Mucosa of stomach (tissue), 1 donor: ENCODE data around the gene MYOZ1.
A peak's percentile ranks its signal among the peaks of the same experiment; 100 is the strongest.
"Not testable (repeated sequence)": the region's sequence is repeated elsewhere in the genome, so short reads cannot be mapped to it uniquely, and the experiment has no call there.

ENCODE experiments used
- H3K27me3 ChIP-seq: one replicate; pipeline ENCODE4 v1.7.0; 2013; ENCODE audit warnings: mild to moderate bottlenecking, low read length; ENCODE audit not compliant: control insufficient read depth, insufficient read depth
- H3K36me3 ChIP-seq: one replicate; pipeline ENCODE4 v1.7.0; 2013; ENCODE audit warnings: low read length; ENCODE audit not compliant: control insufficient read depth, insufficient read depth
- H3K4me1 ChIP-seq: one replicate; pipeline ENCODE4 v1.7.0; 2013; ENCODE audit warnings: mild to moderate bottlenecking, low read length; ENCODE audit not compliant: control insufficient read depth, insufficient read depth
- H3K4me3 ChIP-seq: one replicate; pipeline ENCODE4 v1.7.0; 2013; ENCODE audit warnings: low read length
- H3K9ac ChIP-seq: one replicate; pipeline ENCODE4 v1.7.0; 2013; ENCODE audit warnings: mild to moderate bottlenecking, low read length, moderate library complexity
- H3K9me3 ChIP-seq: one replicate; pipeline ENCODE4 v1.7.0; 2013; ENCODE audit warnings: mild to moderate bottlenecking, low read length, moderate library complexity; ENCODE audit not compliant: control insufficient read depth
- donor health status: Pancreatic carcinoma.

The MYOZ1 gene, protein sequence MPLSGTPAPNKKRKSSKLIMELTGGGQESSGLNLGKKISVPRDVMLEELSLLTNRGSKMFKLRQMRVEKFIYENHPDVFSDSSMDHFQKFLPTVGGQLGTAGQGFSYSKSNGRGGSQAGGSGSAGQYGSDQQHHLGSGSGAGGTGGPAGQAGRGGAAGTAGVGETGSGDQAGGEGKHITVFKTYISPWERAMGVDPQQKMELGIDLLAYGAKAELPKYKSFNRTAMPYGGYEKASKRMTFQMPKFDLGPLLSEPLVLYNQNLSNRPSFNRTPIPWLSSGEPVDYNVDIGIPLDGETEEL

DNA sequence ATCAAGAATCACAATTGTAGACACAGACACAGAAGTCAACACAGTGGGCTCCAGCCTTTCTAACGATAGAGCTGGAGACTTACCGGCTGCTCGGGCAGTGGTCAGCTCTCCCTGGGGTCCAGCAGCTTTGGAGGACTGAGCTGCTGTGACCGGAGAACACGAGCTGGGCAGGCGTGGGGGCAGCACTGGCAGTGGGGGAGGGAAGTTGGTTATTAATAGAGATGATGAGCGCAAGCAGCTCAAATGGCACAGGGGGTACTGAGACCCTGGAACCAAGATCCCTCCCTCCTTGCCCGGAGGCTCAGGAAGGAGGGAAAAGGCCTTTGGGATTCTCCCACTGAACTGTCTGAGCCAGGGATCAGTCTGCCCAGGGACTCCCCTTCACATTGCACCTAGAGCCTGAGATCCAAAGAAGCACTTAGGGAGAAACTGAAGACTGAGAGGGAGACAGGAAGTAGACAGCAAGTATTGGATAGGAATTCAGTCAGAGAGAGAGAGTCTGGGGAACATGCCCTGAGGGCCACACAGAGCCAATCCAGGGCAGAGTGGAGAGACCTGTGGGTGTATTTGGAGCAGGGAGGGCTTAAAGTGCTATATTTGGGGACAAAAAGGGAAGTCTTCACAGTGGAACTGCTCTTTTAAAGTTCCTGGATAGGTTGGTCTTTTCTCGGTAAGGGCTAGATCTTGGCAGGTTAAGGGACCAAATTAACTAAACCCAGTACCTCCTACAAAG lies at the start of gene MYOZ1:
Gene MYOZ1, minus strand, starts transcription at position 147 of the 733 bp plus-strand sequence. CDS start 1,457 bp downstream, outside the sequence.
- no peak within 1 kb of the TSS for H3K4me3 ChIP-seq
- H3K4me1 ChIP-seq: peaks cover 19% of the 10 kb centered on the region
- no peaks in the 10 kb centered on the region for H3K9me3 ChIP-seq
- no peaks in the 10 kb centered on the region for H3K27me3 ChIP-seq
- H3K36me3 ChIP-seq: no peaks in the 10 kb centered on the region
- peak within 1 kb of the TSS; percentile 11 for H3K9ac ChIP-seq

DNA sequence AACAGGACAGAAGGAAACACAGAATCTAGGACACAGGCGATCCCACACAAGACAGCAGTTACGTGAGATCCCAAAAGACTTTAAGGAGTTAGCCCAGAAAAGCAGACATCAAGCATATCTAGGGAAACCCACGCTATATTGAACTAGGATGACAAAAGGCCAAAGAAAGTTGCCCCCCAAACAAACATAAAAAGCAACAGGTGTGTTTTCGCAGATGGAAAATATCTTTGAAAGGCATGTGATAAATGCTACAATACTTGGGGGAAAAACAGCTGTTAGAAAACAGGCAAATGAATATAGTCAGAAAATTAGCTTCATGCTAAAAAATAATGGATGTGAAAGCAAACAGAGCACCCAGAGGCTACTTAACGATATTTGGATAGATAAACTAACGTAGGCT lies 49.5 kb upstream of the MYOZ1 start:
- H3K27me3 ChIP-seq, H3K9me3 ChIP-seq, H3K36me3 ChIP-seq, H3K4me1 ChIP-seq, H3K9ac ChIP-seq, H3K4me3 ChIP-seq: not testable (repeated sequence)

DNA sequence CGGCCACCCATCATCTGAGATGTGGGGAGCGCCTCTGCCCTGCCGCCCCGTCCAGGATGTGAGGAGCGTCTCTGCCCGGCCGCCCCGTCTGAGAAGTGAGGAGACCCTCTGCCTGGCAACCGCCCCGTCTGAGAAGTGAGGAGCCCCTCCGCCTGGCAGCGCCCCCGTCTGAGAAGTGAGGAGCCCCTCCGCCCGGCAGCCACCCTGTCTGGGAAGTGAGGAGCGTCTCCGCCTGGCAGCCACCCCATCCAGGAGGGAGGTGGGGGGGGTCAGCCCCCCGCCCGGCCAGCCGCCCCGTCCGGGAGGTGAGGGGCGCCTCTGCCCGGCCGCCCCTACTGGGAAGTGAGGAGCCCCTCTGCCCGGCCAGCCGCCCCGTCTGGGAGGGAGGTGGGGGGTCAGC lies 48.3 kb upstream of the MYOZ1 start:
- H3K4me1 ChIP-seq, H3K27me3 ChIP-seq, H3K9me3 ChIP-seq, H3K36me3 ChIP-seq, H3K4me3 ChIP-seq, H3K9ac ChIP-seq: not testable (repeated sequence)

DNA sequence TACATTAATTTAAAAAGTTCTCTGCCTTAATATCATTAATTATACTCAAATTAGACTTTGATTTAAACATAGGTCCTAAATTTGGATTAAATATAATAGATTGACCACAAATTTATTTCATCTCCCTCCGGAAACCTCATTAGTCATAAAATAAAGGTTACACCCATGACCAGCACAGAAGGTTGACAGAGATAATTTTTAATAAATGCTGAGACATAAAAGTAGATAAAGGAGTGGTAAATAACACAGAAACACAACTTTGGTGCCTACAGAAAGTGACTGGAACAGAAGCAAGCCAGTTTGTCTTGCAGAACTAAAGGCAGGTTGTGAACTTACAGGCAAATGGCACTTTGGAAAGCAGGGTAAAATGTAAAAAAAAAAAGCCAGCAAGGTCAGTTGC lies 46.4 kb upstream of the MYOZ1 start:
- not testable (repeated sequence) for H3K9me3 ChIP-seq, H3K4me1 ChIP-seq, H3K9ac ChIP-seq

DNA sequence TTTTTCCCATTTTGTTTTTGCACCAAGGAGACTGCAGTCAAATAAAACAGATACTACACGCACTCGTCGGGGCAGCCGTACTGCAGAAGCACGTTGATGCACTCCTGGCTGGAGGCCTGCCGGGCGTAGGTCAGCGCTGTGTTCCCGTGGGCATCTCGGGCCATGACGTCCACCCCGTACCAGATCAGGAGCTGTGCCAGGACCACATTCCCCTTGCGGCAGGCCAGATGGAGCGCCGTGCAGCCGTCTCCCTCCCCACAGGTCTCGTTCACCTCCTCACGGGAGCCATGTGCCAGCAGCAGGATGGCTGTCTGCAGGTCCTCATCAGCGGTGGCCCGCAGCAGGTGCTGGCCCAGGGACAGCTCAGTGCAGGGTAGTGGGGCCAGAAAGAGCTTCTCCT lies 33.3 kb upstream of the MYOZ1 start:
- H3K36me3 ChIP-seq, H3K9me3 ChIP-seq, H3K4me1 ChIP-seq, H3K27me3 ChIP-seq, H3K9ac ChIP-seq, H3K4me3 ChIP-seq: not testable (repeated sequence)

More for the DNA sequence above, 46.4 kb upstream of the MYOZ1 start:
- H3K27me3 ChIP-seq, H3K36me3 ChIP-seq, H3K4me3 ChIP-seq: not testable (repeated sequence)

DNA sequence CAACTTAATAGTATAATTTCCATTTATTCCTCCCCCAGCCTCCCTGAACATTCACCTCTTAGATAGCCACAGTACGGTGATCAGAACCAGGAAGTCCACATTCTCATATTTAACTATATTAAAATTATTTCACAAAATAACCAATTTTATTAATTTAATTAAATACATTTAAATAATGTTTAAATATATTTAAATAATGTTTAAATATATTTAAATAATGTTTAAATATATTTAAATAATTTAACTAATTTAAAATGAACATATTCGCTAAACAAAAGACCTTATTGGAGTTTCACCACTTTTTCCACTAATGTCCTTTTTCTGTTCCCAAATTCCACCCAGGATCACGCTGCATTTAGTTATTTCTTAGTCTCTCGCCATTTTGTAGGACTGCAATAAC lies 27.1 kb upstream of the MYOZ1 start:
- H3K9me3 ChIP-seq, H3K36me3 ChIP-seq, H3K9ac ChIP-seq, H3K4me3 ChIP-seq, H3K4me1 ChIP-seq, H3K27me3 ChIP-seq: not testable (repeated sequence)

DNA sequence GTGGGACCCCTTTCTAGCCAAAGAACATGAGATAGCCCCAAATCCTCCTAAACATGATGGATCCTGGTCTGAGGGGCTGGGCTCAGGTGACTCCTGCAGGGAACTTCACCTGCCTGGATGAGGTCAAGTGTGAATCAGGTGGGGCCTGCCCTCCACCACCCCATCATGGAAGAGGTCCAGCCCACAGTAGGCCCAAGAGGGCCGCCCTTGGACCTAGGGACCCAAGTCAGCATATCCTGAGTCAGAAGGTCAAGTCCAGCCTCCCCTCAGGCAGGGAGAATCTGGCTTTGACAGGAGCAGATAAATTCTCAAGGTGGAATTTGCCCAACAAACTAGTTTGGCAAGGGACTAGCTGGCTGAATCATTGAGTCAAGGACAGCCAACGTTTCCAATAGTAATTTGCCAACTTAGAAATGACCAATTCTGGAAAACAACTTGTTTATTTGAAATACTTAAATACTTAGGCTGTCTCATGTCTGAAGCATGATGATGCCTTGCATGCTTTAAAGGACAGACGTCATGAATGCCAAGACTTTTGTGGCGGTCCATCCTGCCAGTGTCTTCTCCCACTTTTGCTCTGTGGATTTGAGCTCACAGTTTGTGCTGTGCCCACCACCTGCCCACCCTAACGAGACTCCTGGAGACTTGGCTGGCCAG lies 25.0 kb upstream of the MYOZ1 start:
- not testable (repeated sequence) for H3K4me3 ChIP-seq, H3K4me1 ChIP-seq, H3K9ac ChIP-seq, H3K36me3 ChIP-seq, H3K27me3 ChIP-seq, H3K9me3 ChIP-seq

DNA sequence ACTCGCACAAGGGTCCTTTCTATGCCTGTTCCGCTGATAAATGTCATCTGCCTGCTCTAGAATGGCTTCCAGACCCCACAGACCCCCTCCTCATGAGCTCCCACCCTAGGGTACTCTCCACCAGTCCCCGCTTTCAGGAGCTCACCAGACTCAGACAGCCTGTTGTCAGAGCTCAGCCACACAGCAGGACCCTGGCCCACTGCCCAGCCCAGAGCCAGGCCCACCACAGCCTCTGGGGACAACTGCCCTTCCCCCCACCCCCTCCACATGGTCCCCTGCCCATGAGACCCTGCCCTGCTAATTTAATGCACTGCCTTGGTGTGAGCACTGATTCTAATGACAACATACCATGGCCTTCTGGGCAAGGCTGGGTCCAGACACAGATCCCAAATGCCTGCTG lies 24.3 kb upstream of the MYOZ1 start:
- H3K9ac ChIP-seq, H3K27me3 ChIP-seq, H3K36me3 ChIP-seq, H3K9me3 ChIP-seq, H3K4me3 ChIP-seq, H3K4me1 ChIP-seq: not testable (repeated sequence)

DNA sequence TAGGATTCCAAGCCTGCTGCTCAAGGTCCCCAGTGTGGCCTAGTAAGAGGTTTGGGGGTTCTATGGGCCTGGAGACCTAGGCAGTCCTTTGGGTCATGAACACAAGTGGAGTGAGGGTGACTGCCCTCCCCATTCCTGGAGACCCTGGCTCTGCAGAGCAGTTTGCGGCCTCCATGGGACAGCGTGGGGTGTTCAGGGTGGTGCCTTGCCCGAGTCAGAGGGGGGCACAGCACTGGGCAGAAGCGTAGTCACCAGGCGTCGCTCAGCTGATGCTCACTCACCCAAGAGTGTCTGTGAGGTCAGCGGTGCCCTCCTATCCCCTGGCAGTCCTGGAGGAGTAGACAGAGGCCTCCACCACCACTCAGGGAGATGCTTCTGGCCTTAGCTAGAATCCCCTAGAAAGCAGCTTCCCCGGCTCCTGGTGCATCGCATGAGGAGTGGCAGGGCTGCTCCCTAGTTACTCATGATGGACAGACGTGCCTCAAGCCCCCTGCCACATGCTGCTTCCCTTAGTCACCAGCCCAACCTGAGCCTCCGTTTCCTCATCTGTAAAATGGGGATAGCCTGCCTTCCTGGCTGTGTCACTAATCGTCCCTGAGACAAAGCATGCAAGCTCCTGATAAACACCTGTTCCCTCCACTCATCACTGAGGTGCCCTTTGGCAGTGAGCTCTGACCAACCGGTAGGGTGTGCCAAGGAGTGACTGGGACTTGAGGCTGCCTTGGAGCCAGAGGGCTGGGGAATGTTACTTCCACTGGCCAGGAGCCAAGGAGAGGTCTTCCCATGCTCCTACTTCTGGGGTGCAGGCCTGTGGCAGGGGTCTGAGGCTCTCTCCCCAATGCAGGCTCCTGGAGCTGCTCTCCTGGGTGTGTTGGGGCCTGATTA lies 23.1 kb upstream of the MYOZ1 start:
- not testable (repeated sequence) for H3K4me3 ChIP-seq, H3K9me3 ChIP-seq, H3K27me3 ChIP-seq, H3K36me3 ChIP-seq, H3K9ac ChIP-seq, H3K4me1 ChIP-seq

DNA sequence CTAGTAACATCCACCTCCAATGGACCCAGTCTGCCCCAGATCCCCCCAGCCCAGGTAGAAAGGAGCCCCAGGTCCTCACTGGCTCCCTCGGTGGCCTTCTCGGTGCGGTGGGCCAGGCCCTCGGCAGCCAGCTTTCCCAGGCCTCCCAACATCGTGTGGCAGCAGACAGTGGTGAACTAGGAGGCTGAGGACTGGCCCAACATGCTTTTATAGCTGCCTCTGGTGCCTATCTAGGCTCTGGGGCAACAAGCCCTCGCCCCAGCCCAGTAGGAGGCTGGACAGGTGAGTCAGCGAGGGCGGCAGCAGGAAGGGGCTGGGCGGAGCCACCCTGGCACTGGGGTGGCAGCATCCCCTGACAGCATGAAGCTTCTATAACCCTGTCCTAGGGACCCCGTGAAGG lies 22.3 kb upstream of the MYOZ1 start:
- not testable (repeated sequence) for H3K4me1 ChIP-seq, H3K9ac ChIP-seq, H3K4me3 ChIP-seq, H3K36me3 ChIP-seq, H3K27me3 ChIP-seq, H3K9me3 ChIP-seq

DNA sequence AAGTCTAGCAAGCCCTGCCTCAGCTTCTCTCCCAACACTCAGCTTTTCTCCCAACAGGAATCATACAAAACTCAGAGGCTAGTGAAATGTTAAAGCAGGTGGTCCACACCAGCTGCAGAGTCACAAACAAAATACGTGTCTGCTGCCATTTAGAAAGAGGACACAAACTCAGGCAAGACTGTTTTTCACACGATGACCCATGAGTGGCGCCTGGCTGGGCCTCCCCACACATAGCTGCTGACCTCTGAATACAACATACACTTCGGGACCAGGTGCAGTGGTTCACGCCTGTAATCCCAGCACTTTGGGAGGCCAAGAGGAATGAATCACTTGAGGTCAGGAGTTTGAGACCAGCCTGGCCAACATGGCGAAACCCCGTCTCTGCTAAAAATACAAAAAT lies 21.4 kb upstream of the MYOZ1 start:
- not testable (repeated sequence) for H3K4me3 ChIP-seq, H3K9me3 ChIP-seq, H3K9ac ChIP-seq, H3K4me1 ChIP-seq, H3K27me3 ChIP-seq, H3K36me3 ChIP-seq

DNA sequence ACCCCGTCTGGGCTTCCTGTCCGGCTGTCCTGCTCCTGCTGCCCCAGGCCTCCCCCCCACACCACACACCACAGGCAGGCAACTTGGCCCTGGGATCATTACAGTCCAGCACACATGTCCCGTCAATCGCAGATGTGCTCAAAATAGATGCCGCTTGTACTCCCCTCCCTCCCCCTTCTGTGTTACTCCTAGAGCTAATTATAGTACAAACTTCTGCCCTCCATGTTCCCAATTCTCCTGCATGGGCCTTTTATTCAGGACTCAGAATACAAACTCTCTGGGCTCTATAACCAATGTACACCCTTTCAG lies 14.7 kb upstream of the MYOZ1 start, which contains the start of gene SYNPO2L:
Gene SYNPO2L, minus strand, starts transcription at position 40 of the 309 bp plus-strand sequence. CDS start 107 bp downstream, outside the sequence.
- no peaks in the 10 kb centered on the region for H3K9me3 ChIP-seq
- H3K4me3 ChIP-seq: no peak within 1 kb of the TSS
- H3K27me3 ChIP-seq: no peaks in the 10 kb centered on the region
- H3K4me1 ChIP-seq: no peaks in the 10 kb centered on the region
- no peak within 1 kb of the TSS for H3K9ac ChIP-seq
- no peaks in the 10 kb centered on the region for H3K36me3 ChIP-seq
